HCT116 (cell line): ENCODE results near the gene ZNF697. TPM values are rescaled to one million over a fixed set of nuclear protein-coding genes. Genes with fewer than 3 reads are reported as not detected.

Experiments
- ATAC-seq: fragments of 200-7000 bp; cut with Tn5 transposase; 2 replicates; pipeline ENCODE4 v1.9.1; 2020; ENCODE audit warnings: mild to moderate bottlenecking, moderate library complexity
- BruUV-seq: library from RNA; stranded (reverse); fragments of 400-500 nt; replicated peaks from 2 replicates; lab custom pipeline; 2021; lab: Mats Ljungman, UMichigan
- CTCF ChIA-PET: fragments of 300-600 bp; sonication (Branson Sonifier 250); formaldehyde crosslinking; loops from one replicate; lab custom pipeline; 2021; ENCODE audit warnings: antibody characterized with exemption; lab: Charles Lee
- POLR2A ChIA-PET: fragments of 300-600, 350-600 bp; sonication (Branson Sonifier 250); formaldehyde crosslinking; loops from one replicate; lab custom pipeline; 2021; ENCODE audit warnings: antibody characterized with exemption; lab: Charles Lee
- RAD21 ChIA-PET, 2 experiments: fragments of 300-600 bp; sonication (Branson Sonifier 250); formaldehyde crosslinking; loops; one replicate each; lab custom pipeline; 2023; ENCODE audit warnings: low total read pairs in 2 of 2; ENCODE audit not compliant: uncharacterized antibody in 2 of 2, unreplicated experiment in 2 of 2, low non-redundant PET in 1 of 2; lab: Charles Lee
- DNase-seq: peaks from one replicate; pipeline ENCODE4 v3.0.0-alpha.2; 2010; ENCODE audit warnings: low read depth, low spot score
- H2AFZ ChIP-seq: fragments of 200-600 bp; shearing (Covaris generic), sonication (generic); 2 replicates; pipeline ENCODE4 v1.6.1; 2017; ENCODE audit warnings: low read depth, mixed run types, mixed read lengths, antibody characterized with exemption, low read length; ENCODE audit not compliant: poor library complexity, severe bottlenecking
- H3K27ac ChIP-seq: 2 replicates; pipeline ENCODE4 v1.5.1; 2012; ENCODE audit warnings: low read depth, low read length
- H3K27me3 ChIP-seq: fragments of 200-600 bp; sonication (generic); 2 replicates; pipeline ENCODE4 v1.6.1; 2016; ENCODE audit warnings: mixed run types, low read length, mixed read lengths; ENCODE audit not compliant: insufficient read depth
- H3K36me3 ChIP-seq, 2 experiments: fragments of 200-500 bp in 1 of 2; fragments of 200-600 bp in 1 of 2; sonication (Bioruptor generic) in 1 of 2; sonication (generic) in 1 of 2; 2 replicates each; pipeline versions ENCODE4 v1.5.1 to v1.6.1; 2014 to 2016; ENCODE audit warnings: low read length in 2 of 2, inconsistent platforms in 1 of 2, mixed read lengths in 1 of 2, mixed run types in 1 of 2; ENCODE audit not compliant: insufficient read depth in 2 of 2, control insufficient read depth in 1 of 2
- H3K4me1 ChIP-seq, 2 experiments: fragments of 200-600 bp in 1 of 2; sonication (generic) in 1 of 2; 2 replicates each; pipeline versions ENCODE4 v1.5.1 to v1.6.1; 2012 to 2017; ENCODE audit warnings: low read length in 2 of 2, inconsistent platforms in 1 of 2, mild to moderate bottlenecking in 1 of 2, mixed read lengths in 1 of 2, mixed run types in 1 of 2, moderate library complexity in 1 of 2; ENCODE audit not compliant: insufficient read depth in 2 of 2, control insufficient read depth in 1 of 2
- H3K4me2 ChIP-seq: fragments of 200-600 bp; sonication (generic); 2 replicates; pipeline ENCODE4 v1.6.1; 2017; ENCODE audit warnings: mixed run types, low read length, mixed read lengths
- H3K4me3 ChIP-seq, 2 experiments: fragments of 200-600 bp in 1 of 2; sonication (generic) in 1 of 2; replicated peaks in 1 of 2; 2 replicates each; pipeline ENCODE4 v1.5.1; 2011 to 2016; ENCODE audit warnings: low read length in 2 of 2, control low read depth in 1 of 2, low read depth in 1 of 2, mild to moderate bottlenecking in 1 of 2, mixed read lengths in 1 of 2, mixed run types in 1 of 2
- H3K79me2 ChIP-seq: fragments of 200-600 bp; sonication (generic); 2 replicates; pipeline ENCODE4 v1.6.1; 2017; ENCODE audit warnings: mild to moderate bottlenecking, mixed run types, low read length, moderate library complexity, mixed read lengths; ENCODE audit not compliant: insufficient read depth
- H3K9ac ChIP-seq: fragments of 200-600 bp; sonication (generic); 2 replicates; pipeline ENCODE4 v1.6.1; 2016; ENCODE audit warnings: low read length, mixed read lengths
- H3K9me2 ChIP-seq: fragments of 200-600 bp; sonication (generic), shearing (Covaris generic); 2 replicates; pipeline ENCODE4 v1.6.1; 2017; ENCODE audit warnings: mixed run types, mild to moderate bottlenecking, moderate library complexity; ENCODE audit not compliant: insufficient read depth
- H3K9me3 ChIP-seq, 2 experiments: fragments of 200-500 bp in 1 of 2; fragments of 200-600 bp in 1 of 2; sonication (Bioruptor generic) in 1 of 2; sonication (generic) in 1 of 2; 2 replicates each; pipeline ENCODE4 v1.6.1; 2014 to 2017; ENCODE audit warnings: low read length in 2 of 2, mixed read lengths in 2 of 2, inconsistent platforms in 1 of 2, low read depth in 1 of 2, mild to moderate bottlenecking in 1 of 2, mixed run types in 1 of 2, moderate library complexity in 1 of 2; ENCODE audit not compliant: control insufficient read depth in 1 of 2, insufficient read depth in 1 of 2
- H4K20me1 ChIP-seq: fragments of 200-600 bp; sonication (generic), shearing (Covaris generic); 2 replicates; pipeline ENCODE4 v1.6.1; 2017; ENCODE audit warnings: mixed run types, mild to moderate bottlenecking, moderate library complexity; ENCODE audit not compliant: insufficient read depth
- ATF3 ChIP-seq: IDR thresholded peaks from 2 replicates; pipeline ENCODE4 v1.6.1; 2012
- CBX3 ChIP-seq: IDR thresholded peaks from 2 replicates; pipeline ENCODE4 v1.6.1; 2012; ENCODE audit warnings: low read depth
- CEBPB ChIP-seq: IDR thresholded peaks from 2 replicates; pipeline ENCODE4 v1.6.1; 2012; ENCODE audit warnings: low read depth
- CTCF ChIP-seq, 3 experiments: fragments of 200-600 bp in 1 of 3; sonication (generic) in 1 of 3; IDR thresholded peaks in 2 of 3; conservative IDR thresholded peaks in 1 of 3; 2 replicates each; pipeline ENCODE4 v1.5.1; 2012 to 2017; ENCODE audit warnings: low read depth in 2 of 3, low read length in 2 of 3, antibody characterized with exemption in 1 of 3, borderline replicate concordance in 1 of 3, control low read depth in 1 of 3, mild to moderate bottlenecking in 1 of 3, mixed read lengths in 1 of 3, mixed run types in 1 of 3, moderate library complexity in 1 of 3; ENCODE audit not compliant: insufficient read depth in 1 of 3
- EGR1 ChIP-seq: IDR thresholded peaks from 2 replicates; pipeline ENCODE4 v1.6.1; 2012; ENCODE audit warnings: low read depth
- EZH2phosphoT487 ChIP-seq: fragments of 200-600 bp; IDR thresholded peaks from 2 replicates; pipeline ENCODE4 v1.6.1; 2018; ENCODE audit warnings: antibody characterized with exemption, borderline replicate concordance
- FOSL1 ChIP-seq: IDR thresholded peaks from 2 replicates; pipeline ENCODE4 v1.6.1; 2012; ENCODE audit warnings: low read depth
- JUND ChIP-seq: IDR thresholded peaks from 2 replicates; pipeline ENCODE4 v1.6.1; 2012
- MAX ChIP-seq: IDR thresholded peaks from 2 replicates; pipeline ENCODE4 v1.6.1; 2012
- POLR2A ChIP-seq: IDR thresholded peaks from 2 replicates; pipeline ENCODE4 v1.7.0; 2011; ENCODE audit warnings: borderline replicate concordance; ENCODE audit not compliant: insufficient read depth, insufficient read length; ENCODE audit errors: extremely low read depth
- POLR2AphosphoS5 ChIP-seq: IDR thresholded peaks from 2 replicates; pipeline ENCODE4 v1.6.1; 2011; ENCODE audit warnings: mild to moderate bottlenecking, low read depth, low read length, moderate library complexity
- RAD21 ChIP-seq: IDR thresholded peaks from 2 replicates; pipeline ENCODE4 v1.6.1; 2012; ENCODE audit warnings: low read depth, mild to moderate bottlenecking
- REST ChIP-seq: IDR thresholded peaks from 2 replicates; pipeline ENCODE4 v1.6.1; 2012; ENCODE audit warnings: low read depth
- SP1 ChIP-seq: IDR thresholded peaks from 2 replicates; pipeline ENCODE4 v1.6.1; 2012; ENCODE audit warnings: low read depth
- SRF ChIP-seq: IDR thresholded peaks from 2 replicates; pipeline ENCODE4 v1.6.1; 2012; ENCODE audit warnings: low read depth
- TCF7L2 ChIP-seq: IDR thresholded peaks from 2 replicates; pipeline ENCODE4 v1.7.0; 2011; ENCODE audit warnings: borderline replicate concordance, inconsistent platforms; ENCODE audit not compliant: insufficient read depth, insufficient read length; ENCODE audit errors: extremely low read depth
- YY1 ChIP-seq: IDR thresholded peaks from 2 replicates; pipeline ENCODE4 v1.6.1; 2011; ENCODE audit warnings: low read length, low read depth, moderate library complexity, mild to moderate bottlenecking; ENCODE audit not compliant: insufficient replicate concordance; ENCODE audit errors: extremely low read depth
- ZFX ChIP-seq: fragments of 450-650 bp; IDR thresholded peaks from 2 replicates; pipeline ENCODE4 v1.6.1; 2017
- ZNF274 ChIP-seq: fragments of 200-500 bp; sonication (Bioruptor generic); IDR thresholded peaks from 2 replicates; pipeline ENCODE4 v1.6.1; 2014; ENCODE audit warnings: mild to moderate bottlenecking, low read depth, low read length, inconsistent platforms
- intact Hi-C: fragments of 100-400 bp; cut with micrococcal nuclease; formaldehyde crosslinking; loops from 2 replicates; pipeline ENCODE4 v1.10.0; 2022
- total RNA-seq: library from RNA; stranded (reverse); gene quantifications from one replicate; pipeline ENCODE4 v1.2.1, GENCODE V29; 2021; ENCODE audit not compliant: unreplicated experiment

The ZNF697 gene
- total RNA-seq, 1 experiment from 2014 or later = 5.9 TPM

GRCh38 chr1:119626841-119627240 is 21.2 kb downstream of the ZNF697 start:
- Histone ChIP-seq H3K4me3 (no peak overlapping the region), H2AFZ (no peak overlapping the region), H3K36me3 (peaks cover 0 to 6% of the 10 kb centered on the region in 2 experiments; a peak in 2 of 4 replicates), H3K27me3 (no peaks in the 10 kb centered on the region), H4K20me1 (no peaks in the 10 kb centered on the region), H3K4me1 (no peaks in the 10 kb centered on the region), H3K9ac (no peak overlapping the region), H3K9me3 (no peaks in the 10 kb centered on the region), H3K27ac (no peak overlapping the region), H3K4me2 (no peak overlapping the region), H3K79me2 (no peaks in the 10 kb centered on the region), H3K9me2 (no peaks in the 10 kb centered on the region)
- no TSS peak for BruUV-seq
- CTCF ChIA-PET = no interaction called here
- POLR2A ChIA-PET = no interaction called here
- TF ChIP-seq CEBPB (no peak), ZNF274 (no peak), FOSL1 (no peak), EZH2phosphoT487 (no peak), REST (no peak), YY1 (no peak), POLR2AphosphoS5 (no peak), ZFX (no peak), TCF7L2 (no peak), MAX (no peak), RAD21 (no peak), POLR2A (no peak), SRF (no peak), CTCF (IDR thresholded peaks at IDR 0.05 in 2 of 3, conservative IDR thresholded peaks at IDR 0.05 in 1 of 3; ENCODE audit: borderline replicate concordance in 1 of 3, insufficient read depth in 1 of 3, low read depth in 2 of 3, low read length in 2 of 3) (no peak), EGR1 (no peak), JUND (no peak), ATF3 (no peak), SP1 (no peak), CBX3 (no peak)
- DNase-seq (no peak), ATAC-seq (no peak)
- intact Hi-C loops = no loop called here
- RAD21 ChIA-PET = no interaction called here
